Activated CD8-positive, alpha-beta memory T cell treated with anti-CD3 and anti-CD28 coated beads, Interleukin-2, amount 50 U/mL, for 24 hours (primary cell): Measurements from ENCODE around the gene CWH43.
"Not testable (repeated sequence)": the region's sequence is repeated elsewhere in the genome, so short reads cannot be mapped to it uniquely, and the experiment has no call there.

Source experiments
- DNase-seq: peaks from one replicate; pipeline ENCODE4 v3.0.0-alpha.2; 2020; ENCODE audit errors: extremely low read depth

Gene CWH43

DNA sequence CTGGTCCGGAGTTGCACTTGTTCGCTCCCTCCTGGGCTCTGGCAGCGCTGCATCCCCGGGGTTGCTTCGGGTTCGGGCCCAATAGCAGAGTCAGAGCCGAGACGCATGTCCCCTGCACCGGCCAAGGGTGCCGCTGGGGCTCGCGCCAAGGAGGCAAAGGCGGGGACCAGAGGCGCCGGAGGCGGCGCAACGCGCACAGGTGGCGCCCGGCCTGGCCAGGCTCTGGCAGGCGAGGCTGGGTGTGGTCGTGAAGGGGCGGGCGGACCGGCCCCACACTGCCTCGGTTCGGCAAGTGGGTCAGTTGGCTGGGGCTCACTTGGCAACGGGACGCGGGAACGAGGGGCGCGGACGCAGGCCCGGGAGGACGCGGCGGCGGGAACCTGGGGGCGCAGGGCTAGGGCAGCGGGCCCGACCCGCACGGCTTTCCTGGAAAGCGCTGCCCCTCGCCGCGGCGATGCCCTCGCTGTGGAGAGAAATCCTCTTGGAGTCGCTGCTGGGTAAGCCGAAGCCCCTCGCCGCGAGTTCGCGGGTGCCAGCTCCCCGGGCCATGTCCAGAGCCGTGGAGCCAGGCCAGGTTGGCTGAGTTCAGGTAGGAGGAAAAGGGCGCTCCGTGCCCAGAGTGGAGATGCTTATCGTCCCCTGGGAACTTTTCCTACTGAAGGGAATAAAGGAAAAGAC, at the start of gene CWH43:
Gene CWH43, plus strand, starts transcription at position 300 of the 678 bp plus-strand sequence. Its CDS starts 155 bp downstream, at position 455.
- DNase-seq: no peak

DNA sequence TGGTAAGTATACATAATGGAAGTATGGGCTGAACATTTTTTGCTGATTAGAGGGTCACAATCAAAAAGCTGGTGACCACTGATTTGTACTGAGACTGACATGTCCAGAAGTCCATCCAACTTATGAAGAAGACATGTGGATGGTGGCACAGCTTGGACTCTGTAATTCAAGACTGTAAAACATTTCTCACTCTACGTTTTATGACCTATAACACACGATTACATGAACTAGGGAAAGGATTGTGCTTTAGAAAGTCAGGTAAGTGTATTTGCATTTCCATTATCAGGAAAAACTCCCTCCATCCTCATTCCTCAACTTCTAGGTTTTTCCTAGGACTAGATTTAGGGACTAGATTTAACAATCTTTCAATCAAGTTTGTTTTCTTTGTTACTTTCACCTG, 49.0 kb upstream of the CWH43 start:
- DNase-seq: no peak

DNA sequence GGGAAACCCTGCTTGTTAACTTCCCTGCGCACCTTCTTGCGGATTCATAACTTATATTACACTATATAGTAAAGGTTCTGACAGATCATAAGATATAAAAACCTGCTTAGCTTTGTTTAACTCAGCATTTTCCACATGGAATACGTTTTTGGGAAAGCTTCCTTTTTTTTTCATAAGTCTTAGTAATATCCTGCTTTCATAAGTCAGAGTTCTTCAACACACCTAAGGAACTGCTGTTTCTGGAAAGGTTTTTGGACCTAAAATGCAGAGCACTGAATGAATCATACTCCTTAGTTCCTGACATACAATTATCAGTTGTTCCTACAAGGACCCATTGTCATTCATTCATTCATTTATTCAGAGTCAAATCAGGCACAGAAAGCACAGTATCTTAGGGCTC, 47.2 kb upstream of the CWH43 start:
- DNase-seq: no peak

DNA sequence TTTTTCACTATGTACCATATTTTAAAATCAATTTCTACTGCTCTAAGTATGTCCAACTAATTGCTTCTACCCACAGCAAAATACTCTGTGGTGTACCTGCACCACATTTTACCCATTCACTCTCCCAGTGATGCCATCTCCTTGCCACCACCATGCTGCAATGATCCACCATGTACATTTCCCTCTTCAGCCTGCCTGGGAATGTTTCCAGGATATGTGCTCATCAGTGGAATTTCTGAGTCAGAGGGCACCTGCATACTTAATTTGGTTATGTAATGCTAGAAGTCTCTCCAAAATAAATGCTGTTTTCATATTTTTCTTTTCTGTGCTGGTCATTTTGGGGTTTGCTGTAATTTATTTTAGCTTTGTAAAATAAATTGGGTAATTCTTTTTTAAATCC, 46.3 kb upstream of the CWH43 start:
- DNase-seq: no peak

DNA sequence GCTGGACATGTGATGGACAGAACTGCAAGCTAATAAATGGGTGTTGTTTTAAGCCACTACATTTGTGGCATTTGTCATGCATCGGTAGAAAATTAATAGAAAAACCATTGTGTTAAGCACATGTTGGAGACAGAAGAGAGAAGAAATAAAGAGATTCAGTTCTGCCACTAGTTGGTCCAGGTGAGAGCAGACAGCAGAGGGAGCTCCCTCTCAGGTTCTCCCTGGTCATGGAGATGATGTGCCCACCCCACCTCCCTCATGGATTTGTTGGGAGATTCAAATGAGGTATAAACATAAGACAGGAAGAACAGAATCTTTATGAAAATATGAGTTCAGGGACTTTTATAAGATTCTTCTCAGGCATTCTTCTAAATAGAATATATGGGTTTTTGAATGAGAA, 42.7 kb upstream of the CWH43 start:
- DNase-seq: no peak

DNA sequence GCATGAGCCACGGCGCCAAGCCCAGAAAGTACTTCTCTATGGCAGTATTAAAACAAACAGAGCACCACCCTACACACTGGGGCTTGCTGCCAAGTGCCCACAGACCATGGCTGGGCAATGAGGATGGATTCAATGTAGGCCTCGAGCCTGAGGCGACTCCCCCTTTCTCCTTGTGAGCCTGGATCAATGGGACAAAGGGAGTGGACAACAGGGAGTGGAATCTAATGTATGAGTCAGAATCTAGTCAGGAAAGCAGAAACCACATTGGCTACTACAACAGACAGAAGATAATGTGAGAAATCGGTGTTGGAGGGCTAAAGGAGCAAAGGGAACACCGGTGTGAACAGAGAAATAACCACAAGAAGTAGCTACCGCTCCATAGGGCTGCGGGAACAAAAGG, 41.8 kb upstream of the CWH43 start:
- DNase-seq: no peak

DNA sequence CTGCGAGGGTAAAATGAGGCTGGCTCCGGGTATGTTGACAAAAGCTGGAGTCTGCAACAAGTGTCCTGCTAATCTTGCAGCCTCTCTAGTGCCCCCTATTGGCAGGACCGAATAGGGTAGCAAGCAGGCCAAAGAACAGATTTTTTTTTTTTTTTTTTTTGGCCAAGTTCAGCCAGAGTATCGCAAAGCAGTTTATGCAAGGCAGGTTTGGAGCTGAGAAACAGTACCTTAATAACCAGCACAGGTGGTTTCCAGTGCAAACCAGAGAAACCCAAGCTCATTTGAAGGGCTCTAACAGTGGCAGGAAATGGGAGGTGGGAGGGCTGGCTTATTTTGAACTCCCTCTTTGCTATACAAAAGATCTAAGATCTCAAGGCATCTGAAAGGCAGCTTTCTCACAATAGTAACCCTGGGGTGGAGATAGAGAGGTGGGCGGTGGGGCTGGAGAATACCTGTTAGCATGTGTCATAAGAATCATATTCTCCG, 41.3 kb upstream of the CWH43 start:
- peak; percentile 9 for DNase-seq

DNA sequence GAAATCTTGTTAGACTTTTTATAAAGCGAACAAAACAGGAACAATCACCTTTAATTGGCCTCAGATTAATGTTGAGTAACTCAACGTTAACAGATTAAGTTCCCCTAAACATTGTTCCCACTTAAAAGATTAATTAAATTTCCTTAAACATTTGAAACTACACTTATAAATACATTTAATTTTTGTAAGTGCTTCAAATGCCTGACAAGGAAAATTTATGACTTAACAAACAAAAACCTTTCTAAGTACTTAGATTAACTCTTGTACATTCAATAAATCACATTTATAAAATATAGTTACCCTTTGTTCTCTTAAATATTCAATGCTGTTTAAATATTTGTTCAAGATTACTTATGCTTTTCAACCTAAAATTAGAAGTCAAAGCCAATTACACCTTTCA, 40.1 kb upstream of the CWH43 start:
- no peak for DNase-seq

DNA sequence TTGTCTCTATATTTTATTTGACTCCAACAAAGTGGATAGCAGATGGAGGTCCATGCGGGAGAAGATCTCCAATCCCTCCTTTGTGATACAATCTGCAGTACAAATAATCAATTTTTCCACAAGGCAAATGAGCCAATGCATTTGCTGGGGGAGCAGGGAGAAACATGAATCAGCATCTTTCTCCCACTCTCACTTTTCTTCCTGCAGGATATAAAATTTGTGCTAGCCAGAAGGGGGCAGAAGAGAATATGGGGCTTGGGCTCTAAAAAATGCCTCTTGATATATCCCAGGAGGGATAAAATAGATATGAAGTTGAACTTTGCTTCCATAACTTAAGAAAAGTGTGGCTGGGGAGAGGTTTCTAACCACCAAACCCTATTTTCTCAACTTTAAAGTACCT, 38.3 kb upstream of the CWH43 start:
- no peak for DNase-seq

DNA sequence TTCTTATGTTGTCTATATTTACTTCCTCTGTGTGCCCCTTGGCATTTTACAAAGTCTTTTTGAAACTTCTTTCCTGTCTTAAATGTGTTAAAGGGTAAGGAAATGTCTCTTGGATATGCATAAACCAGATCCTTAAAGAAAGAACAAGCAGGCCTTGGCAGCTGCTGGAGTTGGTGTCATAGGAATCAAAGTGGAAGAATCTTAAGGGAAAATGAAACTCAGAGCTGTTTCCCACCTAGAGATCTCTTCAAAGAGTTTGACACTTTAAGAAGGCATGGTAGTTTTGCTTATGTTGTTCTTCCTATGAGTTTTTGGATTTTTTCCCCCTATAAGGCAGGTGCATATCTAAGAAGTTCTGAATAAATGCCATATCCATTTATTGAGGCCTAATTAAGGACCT, 37.0 kb upstream of the CWH43 start:
- no peak for DNase-seq

DNA sequence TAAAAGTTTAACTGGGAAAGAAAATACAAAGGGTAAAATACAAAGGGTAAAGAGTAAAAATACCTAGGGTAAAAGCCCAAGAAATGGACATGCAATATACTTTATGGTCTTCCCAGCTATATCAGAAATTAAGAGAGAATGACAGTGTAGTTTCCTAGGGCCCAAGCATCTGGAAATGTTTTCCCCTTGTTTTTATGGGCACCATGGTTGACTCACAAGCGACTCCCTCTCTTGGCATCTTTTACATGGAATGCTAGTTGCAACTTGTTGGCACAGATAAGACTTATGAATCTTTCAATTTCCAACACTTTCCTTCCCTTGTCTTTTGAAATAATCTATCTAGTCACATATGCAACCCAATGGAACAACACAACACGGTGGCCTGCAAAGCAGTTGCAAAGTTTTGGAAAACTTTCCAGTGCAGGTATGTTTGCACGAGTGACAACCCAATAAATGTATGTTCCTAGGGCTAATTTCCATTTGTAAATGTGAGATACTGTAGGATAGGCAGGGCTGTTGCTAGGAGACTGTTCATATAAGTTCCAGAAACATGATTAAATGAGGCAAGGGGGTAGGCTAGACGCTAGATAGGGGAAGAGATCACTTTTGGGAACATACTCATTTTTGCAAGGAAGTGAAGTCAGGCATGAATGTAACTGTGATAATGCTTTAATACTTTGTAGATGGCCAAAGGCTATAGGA, 36.4 kb upstream of the CWH43 start:
- no peak for DNase-seq

DNA sequence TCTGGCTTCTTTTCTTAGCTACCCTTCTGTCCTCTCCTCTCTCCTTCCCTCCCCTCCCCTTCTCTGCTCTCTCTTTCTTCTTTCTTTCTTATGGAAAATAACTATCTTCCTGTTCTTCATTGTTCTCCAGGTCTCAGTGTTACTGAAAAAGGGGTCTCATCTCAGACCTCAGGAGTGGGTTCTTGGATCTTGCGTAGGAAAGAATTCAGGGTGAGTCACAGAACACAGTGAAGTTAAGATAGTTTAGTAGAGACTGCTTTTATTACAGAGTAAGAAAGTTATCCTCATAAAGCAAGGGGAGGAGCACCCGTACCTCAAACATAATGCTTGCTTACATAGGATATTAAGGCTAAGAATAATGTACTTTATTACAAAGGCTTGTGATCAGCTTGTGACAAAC, 31.8 kb upstream of the CWH43 start:
- DNase-seq: no peak

DNA sequence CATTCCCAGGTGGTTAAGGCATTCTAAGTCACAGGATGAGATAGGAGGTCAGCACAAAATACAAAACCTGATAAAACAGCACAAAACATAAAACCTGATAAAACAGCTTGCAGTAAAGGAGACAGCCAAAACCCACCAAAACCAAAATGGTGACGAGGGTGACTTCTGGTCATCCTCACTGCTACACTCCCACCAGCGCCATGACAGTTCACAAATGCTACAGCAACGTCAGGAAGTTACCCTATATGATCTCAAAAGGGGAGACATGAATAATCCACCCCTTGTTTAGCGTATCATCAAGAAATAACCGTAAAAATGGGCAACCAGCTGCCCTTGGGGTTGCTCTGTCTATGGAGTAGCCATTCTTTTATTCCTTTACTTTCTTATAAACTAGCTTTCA, 28.7 kb upstream of the CWH43 start:
- DNase-seq: not testable (repeated sequence)

DNA sequence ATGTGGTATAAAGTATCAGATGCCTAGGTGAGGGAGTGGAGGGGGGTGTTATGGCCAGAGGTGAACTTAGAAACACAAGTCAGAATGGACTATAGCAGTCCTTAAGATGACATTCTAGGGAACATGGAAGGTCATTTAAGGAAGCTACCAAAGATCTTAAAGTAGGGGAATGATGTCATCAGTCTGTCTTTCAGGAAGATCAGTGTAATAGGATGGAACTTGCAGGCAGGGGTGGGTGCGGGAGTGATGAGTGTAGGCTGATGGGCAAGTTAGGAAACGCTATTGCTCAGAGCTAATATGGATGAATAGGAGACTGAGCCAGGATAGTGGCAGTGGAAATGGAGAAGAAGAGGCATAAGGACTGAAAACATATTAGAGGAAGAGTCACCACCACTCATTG, 27.5 kb upstream of the CWH43 start:
- DNase-seq: no peak

DNA sequence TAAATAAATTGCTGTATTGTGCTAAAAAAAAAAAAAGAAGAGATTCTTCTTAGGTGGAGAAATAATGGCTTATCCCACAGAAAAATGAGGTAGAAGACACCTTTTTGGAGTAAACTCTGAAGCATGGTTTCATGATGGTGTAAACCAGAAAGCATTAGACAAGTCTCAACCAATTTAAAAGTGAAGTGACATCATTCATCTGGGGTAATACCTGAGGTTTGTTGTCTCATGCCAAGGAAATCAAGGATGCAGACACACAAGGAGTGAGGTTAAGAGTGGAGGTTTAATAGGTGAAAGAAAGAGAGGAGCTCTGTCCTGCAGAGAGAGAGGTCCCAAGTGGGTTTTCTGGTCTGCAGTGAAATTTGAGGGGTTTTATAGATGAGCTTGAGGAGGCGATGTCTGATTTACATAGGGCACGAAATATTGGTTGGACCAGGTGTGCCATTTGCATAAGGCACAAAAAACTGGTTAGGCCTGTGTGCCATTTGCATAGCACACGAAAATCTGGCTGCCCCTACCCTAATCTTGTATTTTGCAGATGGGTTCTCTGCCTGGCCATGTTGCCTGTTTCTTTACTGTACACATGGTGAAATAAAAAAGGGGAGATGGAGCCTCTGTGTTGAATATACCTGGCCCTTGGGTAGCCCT, 25.0 kb upstream of the CWH43 start:
- no peak for DNase-seq

DNA sequence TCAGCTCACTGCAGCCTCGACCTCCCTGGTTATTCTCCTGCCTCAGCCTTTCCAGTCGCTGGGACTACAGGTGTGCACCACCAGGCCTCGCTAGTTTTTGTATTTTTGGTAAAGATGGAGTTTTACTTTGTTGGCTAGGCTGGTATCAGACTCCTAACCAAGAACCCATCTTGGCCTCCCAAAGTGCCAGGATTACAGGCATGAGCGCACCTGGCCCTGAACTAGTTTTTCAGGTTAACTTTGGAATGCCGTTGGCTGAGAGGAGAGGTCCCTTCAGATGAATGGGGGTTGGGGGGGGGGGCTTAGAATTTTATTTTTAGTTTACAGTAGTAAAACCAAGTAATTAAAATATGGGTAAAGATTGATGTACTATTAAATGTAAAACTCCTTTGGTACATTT, 23.4 kb upstream of the CWH43 start:
- no peak for DNase-seq

DNA sequence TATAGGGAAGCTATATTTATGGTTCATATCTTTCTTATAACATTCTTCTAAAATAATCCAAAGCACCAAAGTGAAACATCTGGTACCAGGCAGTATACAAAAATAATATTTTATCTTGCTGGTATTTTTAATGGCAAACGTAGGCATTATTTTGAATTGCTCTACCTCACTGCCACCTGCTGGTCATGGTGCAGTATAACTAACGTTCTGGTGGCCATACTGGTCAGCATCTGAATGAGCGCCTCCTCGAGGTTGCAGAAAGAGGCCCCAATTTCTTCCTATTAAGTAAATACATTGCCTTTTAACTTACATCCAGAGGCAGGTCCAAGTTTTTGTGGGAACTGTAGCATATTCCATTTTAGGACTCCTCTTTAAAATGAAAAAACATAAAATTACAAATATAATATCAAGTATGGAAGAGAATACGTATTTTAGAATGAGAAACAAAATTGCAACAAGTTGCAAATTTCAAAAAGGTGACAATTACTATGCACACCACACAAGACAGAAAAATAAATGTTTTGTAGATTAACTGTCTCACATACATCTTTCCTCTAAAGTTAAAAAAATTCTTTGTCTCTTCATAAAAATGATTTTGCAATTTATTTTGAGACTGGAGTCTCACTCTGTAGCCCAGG, 22.9 kb upstream of the CWH43 start:
- DNase-seq: peak; percentile 33

DNA sequence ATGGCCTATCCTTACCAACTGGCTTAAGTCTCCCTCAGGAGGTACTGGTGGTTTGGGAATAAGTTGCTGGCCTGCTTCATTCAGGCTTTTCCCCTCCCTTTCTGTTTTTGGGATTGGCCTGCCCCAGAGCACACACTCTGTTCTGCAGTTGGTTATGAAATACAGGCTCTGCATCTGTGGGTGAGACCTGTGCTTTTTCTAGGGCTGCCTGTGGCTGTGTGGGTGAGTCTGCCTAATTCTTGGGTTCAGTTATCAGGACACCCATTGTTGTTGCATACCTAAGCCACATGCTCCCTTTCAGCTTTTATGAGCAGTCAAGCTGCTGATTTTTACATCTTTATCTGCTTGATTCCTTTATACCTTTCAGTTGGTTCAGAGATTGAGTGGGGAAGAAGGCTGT, 19.0 kb upstream of the CWH43 start:
- DNase-seq: no peak

DNA sequence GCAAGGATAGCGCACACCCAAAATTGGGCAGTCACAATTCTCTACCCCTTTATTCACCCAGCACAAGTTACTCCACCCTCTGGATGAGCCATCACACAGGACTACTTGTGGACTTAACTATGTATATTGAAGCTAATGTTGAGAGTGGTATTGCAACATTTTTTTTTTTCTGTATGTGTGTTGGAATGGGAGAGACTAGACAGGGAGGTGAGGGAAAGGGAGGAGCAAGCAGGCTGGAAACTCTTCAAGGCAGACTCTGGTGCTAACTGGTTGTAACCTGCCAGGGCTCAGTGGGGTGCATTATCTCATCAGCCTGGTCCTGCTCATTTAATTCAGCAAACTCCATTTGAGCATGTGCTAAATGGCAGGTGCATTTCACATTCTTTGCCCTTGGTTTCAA, 18.4 kb upstream of the CWH43 start:
- no peak for DNase-seq

DNA sequence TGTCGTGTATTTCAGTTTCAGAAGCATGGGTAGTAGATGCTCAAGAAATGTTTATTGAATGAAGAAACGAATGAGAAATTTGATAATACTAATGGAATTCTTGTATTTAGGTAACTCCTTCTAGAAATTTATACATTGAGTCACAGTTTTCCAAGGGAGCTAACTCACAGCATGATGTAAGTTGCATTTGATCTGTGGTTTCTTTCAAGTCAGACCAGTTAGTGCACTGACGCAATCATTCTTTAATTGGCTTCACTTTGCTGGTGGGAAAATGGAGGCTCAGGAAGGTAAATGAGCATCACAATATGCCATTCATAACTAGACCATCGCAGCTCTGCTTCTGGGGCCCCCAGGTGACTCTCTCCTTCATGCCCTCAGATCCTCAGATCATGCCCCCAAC, 17.3 kb upstream of the CWH43 start:
- DNase-seq: no peak

DNA sequence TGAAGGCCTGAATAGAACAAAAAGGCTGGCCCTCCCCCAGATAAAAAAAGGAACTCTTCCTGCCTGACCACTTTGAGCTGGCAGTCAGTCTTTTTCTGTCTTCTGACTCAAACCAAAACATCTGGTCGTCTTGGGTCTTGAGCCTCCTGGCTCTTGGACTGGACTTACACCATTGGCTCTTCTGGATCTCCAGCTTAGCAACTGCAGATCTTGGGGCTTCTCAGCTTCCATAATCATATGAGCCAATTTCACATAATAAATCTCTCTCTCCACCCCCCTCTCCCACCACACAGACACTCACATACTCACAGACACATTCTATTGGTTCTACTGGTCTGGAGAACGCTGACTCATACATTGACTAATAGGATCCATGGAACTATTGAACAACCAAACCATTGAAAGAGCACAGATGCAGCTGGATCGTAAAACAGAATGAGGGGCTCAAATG, 15.6 kb upstream of the CWH43 start:
- no peak for DNase-seq

DNA sequence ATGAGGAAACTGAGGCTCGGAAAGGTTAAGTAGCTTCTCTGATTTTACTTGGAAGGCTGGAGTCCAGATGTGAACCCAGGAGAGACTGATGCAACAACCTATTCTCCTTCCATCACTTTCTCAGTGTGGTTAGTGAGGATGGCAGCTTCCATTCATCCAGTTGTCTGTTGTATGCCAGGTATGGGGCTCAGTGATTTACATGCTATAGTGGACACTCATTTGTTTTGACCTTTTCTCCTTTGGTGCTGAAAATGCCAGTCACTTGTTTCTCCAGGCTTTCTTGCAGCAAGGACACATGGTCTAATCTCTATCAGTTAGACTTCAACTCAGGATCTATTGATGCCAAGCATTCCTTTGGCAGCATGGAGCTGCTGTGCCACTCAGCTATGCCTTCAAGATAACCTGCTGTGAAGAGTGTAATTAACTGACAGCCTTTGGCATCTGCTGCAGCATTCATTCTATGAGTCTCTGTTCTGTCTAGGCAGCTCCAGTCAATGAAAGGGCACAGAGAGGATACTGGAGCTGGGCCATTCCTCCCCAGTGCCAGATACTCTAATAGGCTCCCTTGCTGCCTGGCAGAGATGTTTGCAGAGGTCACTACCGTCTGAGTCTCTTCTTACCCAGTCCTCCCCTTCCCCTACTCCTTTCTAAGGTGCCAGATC, 11.0 kb upstream of the CWH43 start:
- DNase-seq: no peak
